Hepatocyte (in vitro differentiated cells): ENCODE results near the gene PLCXD3.

Source experiments
- EZH2 ChIP-seq: fragments of 200-600 bp; sonication (generic); IDR thresholded peaks from 2 replicates; pipeline ENCODE4 v1.6.1; 2016; ENCODE audit warnings: antibody characterized with exemption, mild to moderate bottlenecking, borderline replicate concordance
- EZH2phosphoT487 ChIP-seq: fragments of 200-600 bp; sonication (generic); IDR thresholded peaks from one replicate; pipeline ENCODE4 v1.6.1; 2018; ENCODE audit warnings: antibody characterized with exemption, mild to moderate bottlenecking, low read depth, moderate library complexity; ENCODE audit not compliant: unreplicated experiment, severe bottlenecking
- TF ChIP-seq, protein P1 (sequence below): fragments of 200-600 bp; sonication (generic); IDR thresholded peaks from 2 replicates; pipeline ENCODE4 v1.5.1; 2016; ENCODE audit warnings: antibody characterized with exemption, mild to moderate bottlenecking; ENCODE audit not compliant: poor library complexity

DNA sequence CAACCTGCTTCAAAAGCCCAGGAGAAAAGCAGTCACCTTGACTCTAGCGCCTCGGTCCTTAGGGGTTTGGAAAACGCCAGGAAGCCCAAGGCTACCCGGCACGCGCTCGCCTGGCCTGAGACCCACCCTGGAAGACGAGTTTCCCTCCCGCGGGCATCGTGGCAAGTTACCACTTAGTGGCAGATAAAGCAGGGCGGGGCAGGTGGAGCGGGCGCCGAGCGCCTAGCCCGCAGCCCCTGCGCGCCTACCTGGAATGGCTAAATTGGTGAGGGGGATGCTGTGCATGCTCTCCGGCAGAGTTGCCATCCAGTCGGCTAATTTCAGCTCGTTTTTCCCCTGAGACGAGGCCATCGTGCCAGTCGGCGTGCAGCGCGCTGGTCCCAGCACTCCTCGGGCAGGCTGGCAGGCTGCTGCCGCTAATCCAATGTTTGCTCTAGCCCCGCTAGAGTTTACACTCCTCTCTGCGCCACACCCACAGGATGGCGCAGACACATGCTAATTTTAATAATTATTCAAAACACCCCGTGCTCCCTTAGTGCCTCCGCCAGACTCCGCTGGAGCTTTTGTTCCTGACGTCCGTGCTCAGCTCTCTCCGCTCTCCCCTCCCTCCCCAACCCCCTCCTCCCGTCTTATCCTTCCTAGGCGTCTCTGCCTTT lies at the start of gene PLCXD3:
- TF ChIP-seq, protein P1, sequence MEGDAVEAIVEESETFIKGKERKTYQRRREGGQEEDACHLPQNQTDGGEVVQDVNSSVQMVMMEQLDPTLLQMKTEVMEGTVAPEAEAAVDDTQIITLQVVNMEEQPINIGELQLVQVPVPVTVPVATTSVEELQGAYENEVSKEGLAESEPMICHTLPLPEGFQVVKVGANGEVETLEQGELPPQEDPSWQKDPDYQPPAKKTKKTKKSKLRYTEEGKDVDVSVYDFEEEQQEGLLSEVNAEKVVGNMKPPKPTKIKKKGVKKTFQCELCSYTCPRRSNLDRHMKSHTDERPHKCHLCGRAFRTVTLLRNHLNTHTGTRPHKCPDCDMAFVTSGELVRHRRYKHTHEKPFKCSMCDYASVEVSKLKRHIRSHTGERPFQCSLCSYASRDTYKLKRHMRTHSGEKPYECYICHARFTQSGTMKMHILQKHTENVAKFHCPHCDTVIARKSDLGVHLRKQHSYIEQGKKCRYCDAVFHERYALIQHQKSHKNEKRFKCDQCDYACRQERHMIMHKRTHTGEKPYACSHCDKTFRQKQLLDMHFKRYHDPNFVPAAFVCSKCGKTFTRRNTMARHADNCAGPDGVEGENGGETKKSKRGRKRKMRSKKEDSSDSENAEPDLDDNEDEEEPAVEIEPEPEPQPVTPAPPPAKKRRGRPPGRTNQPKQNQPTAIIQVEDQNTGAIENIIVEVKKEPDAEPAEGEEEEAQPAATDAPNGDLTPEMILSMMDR: no peak
- TF ChIP-seq EZH2 (peak; percentile 42), EZH2phosphoT487 (no peak)
